ENCODE results near the gene CFAP97D1. TPM values are rescaled to one million over a fixed set of nuclear protein-coding genes. Genes with fewer than 3 reads are reported as not detected.

CFAP97D1 gene
- total and polyA plus RNA-seq, 4 donors = 0.01 to 0.06 (median 0.02) TPM; not detected in 1

GRCh38 chr17:43813386-43813785, 33.2 kb downstream of the CFAP97D1 start:
- Histone ChIP-seq H3K27me3 (ENCODE audit: control insufficient read depth in 3 of 3, insufficient read depth in 3 of 3, low read length in 2 of 3) (no peaks in the 10 kb centered on the region), H3K27ac (ENCODE audit: low read depth in 1 of 2, low read length in 1 of 2) (no peak overlapping the region), H3K4me3 (no peak overlapping the region), H3K4me1 (ENCODE audit: control insufficient read depth in 5 of 5, insufficient read depth in 5 of 5, low read length in 5 of 5) (no peaks in the 10 kb centered on the region), H3K9ac (ENCODE audit: insufficient read depth in 1 of 2, low read length in 2 of 2) (no peak overlapping the region), H3K36me3 (ENCODE audit: control insufficient read depth in 4 of 4, insufficient read depth in 4 of 4, low read length in 4 of 4) (peaks cover 12 to 36% (median 23%) of the 10 kb centered on the region in 4 donors), H3K9me3 (ENCODE audit: control insufficient read depth in 4 of 4, insufficient read depth in 3 of 4, low read length in 3 of 4) (peaks cover 0 to 1% (median 0%) of the 10 kb centered on the region in 4 donors)
- WGBS, 2 donors = 89 to 94% methylated on average over 3 of the region's 3 CpGs
- no peak for DNase-seq
- no peak for ATAC-seq (ENCODE audit: insufficient read depth, low FRiP score)
- TF ChIP-seq CTCF (IDR thresholded peaks at IDR 0.05; ENCODE audit: control extremely low read depth, extremely low read depth) = no peak

- no peaks in the 10 kb centered on the region for H3K4me1 ChIP-seq (ENCODE audit: control insufficient read depth in 5 of 5, insufficient read depth in 5 of 5, low read length in 5 of 5)
- TF ChIP-seq CTCF (IDR thresholded peaks at IDR 0.05; ENCODE audit: control extremely low read depth, extremely low read depth) = no peak
- peaks cover 9 to 34% (median 21%) of the 10 kb centered on the region in 4 donors for H3K36me3 ChIP-seq (ENCODE audit: control insufficient read depth in 4 of 4, insufficient read depth in 4 of 4, low read length in 4 of 4)
- H3K27me3 ChIP-seq (ENCODE audit: control insufficient read depth in 3 of 3, insufficient read depth in 3 of 3, low read length in 2 of 3) = no peaks in the 10 kb centered on the region
- H3K27ac ChIP-seq (ENCODE audit: low read depth in 1 of 2, low read length in 1 of 2) = no peak overlapping the region
- H3K9ac ChIP-seq (ENCODE audit: insufficient read depth in 1 of 2, low read length in 2 of 2) = no peak overlapping the region
- peaks cover 0 to 1% (median 0%) of the 10 kb centered on the region in 4 donors for H3K9me3 ChIP-seq (ENCODE audit: control insufficient read depth in 4 of 4, insufficient read depth in 3 of 4, low read length in 3 of 4)
- ATAC-seq (ENCODE audit: insufficient read depth, low FRiP score) (no peak), DNase-seq (no peak)
- WGBS, 2 donors = 83 to 84% methylated on average over 12 of the region's 12 CpGs
- H3K4me3 ChIP-seq = no peak overlapping the region
Observed at GRCh38 chr17:43814026-43814425, 33.8 kb downstream of the CFAP97D1 start.

GRCh38 chr17:43814714-43815113, 34.5 kb downstream of the CFAP97D1 start:
- no peak overlapping the region for H3K27ac ChIP-seq (ENCODE audit: low read depth in 1 of 2, low read length in 1 of 2)
- H3K4me1 ChIP-seq (ENCODE audit: control insufficient read depth in 5 of 5, insufficient read depth in 5 of 5, low read length in 5 of 5) = no peaks in the 10 kb centered on the region
- no peak overlapping the region for H3K4me3 ChIP-seq
- DNase-seq (no peak), ATAC-seq (ENCODE audit: insufficient read depth, low FRiP score) (no peak)
- H3K36me3 ChIP-seq (ENCODE audit: control insufficient read depth in 4 of 4, insufficient read depth in 4 of 4, low read length in 4 of 4) = peaks cover 9 to 34% (median 22%) of the 10 kb centered on the region in 4 donors
- H3K9ac ChIP-seq (ENCODE audit: insufficient read depth in 1 of 2, low read length in 2 of 2) = no peak overlapping the region
- H3K9me3 ChIP-seq (ENCODE audit: control insufficient read depth in 4 of 4, insufficient read depth in 3 of 4, low read length in 3 of 4) = no peaks in the 10 kb centered on the region
- TF ChIP-seq CTCF (IDR thresholded peaks at IDR 0.05; ENCODE audit: control extremely low read depth, extremely low read depth) = no peak
- H3K27me3 ChIP-seq (ENCODE audit: control insufficient read depth in 3 of 3, insufficient read depth in 3 of 3, low read length in 2 of 3) = no peaks in the 10 kb centered on the region
- WGBS, 2 donors = 28 to 30% methylated on average over 1 of the region's 1 CpG

All from lung (tissue), 12 donors.